Liver (tissue), 9 donors: ENCODE data around the gene PMM2. TPM values are rescaled to one million over a fixed set of nuclear protein-coding genes. Genes with fewer than 3 reads are reported as not detected.

ENCODE experiments used
- DNase-seq: peaks from one replicate; pipeline ENCODE4 v3.0.0-alpha.2; 2017; ENCODE audit warnings: low spot score
- H3K27ac ChIP-seq, 2 donors: one replicate each; pipeline ENCODE4 v1.7.0; 2013; ENCODE audit warnings: inconsistent platforms in 2 of 2, low read length in 2 of 2, control low read depth in 1 of 2, low read depth in 1 of 2, mild to moderate bottlenecking in 1 of 2
- H3K27me3 ChIP-seq, 4 donors: one replicate each; pipeline versions ENCODE4 v1.6.1 to v1.7.0; 2013; ENCODE audit warnings: low read length in 3 of 4, inconsistent platforms in 1 of 4, mild to moderate bottlenecking in 1 of 4, moderate library complexity in 1 of 4; ENCODE audit not compliant: control insufficient read depth in 4 of 4, insufficient read depth in 4 of 4
- H3K36me3 ChIP-seq, 4 donors: one replicate each; pipeline versions ENCODE4 v1.6.1 to v1.7.0; 2013; ENCODE audit warnings: low read length in 3 of 4, mild to moderate bottlenecking in 3 of 4, low read depth in 1 of 4, moderate library complexity in 1 of 4; ENCODE audit not compliant: control insufficient read depth in 4 of 4, insufficient read depth in 3 of 4
- H3K4me1 ChIP-seq, 4 donors: one replicate each; pipeline versions ENCODE4 v1.6.1 to v1.7.0; 2013; ENCODE audit warnings: low read length in 3 of 4, mild to moderate bottlenecking in 3 of 4, moderate library complexity in 1 of 4; ENCODE audit not compliant: control insufficient read depth in 4 of 4, insufficient read depth in 4 of 4
- H3K4me3 ChIP-seq, 3 donors: one replicate each; pipeline versions ENCODE4 v1.6.1 to v1.7.0; 2013; ENCODE audit warnings: low read length in 3 of 3, control low read depth in 1 of 3, low read depth in 1 of 3, mild to moderate bottlenecking in 1 of 3
- H3K9ac ChIP-seq, 2 donors: one replicate each; pipeline ENCODE4 v1.7.0; 2013; ENCODE audit warnings: low read length in 2 of 2, mild to moderate bottlenecking in 2 of 2, moderate library complexity in 2 of 2, control low read depth in 1 of 2, low read depth in 1 of 2
- H3K9me3 ChIP-seq, 4 donors: one replicate each; pipeline versions ENCODE4 v1.6.1 to v1.7.0; 2013; ENCODE audit warnings: low read length in 3 of 4; ENCODE audit not compliant: control insufficient read depth in 4 of 4
- ATF3 ChIP-seq: IDR thresholded peaks from 2 replicates; pipeline ENCODE4 v1.6.1; 2016; ENCODE audit warnings: antibody characterized with exemption
- CTCF ChIP-seq: fragments of 150-350 bp; IDR thresholded peaks from 2 replicates; pipeline ENCODE4 v1.5.1; 2017; ENCODE audit warnings: improper control_type of control experiment, low read depth, low read length; ENCODE audit not compliant: missing input control
- EGR1 ChIP-seq, 2 donors: IDR thresholded peaks; 2 replicates each; pipeline ENCODE4 v1.6.1; 2016 to 2018; ENCODE audit warnings: antibody characterized with exemption in 2 of 2, low read depth in 2 of 2
- FOXA2 ChIP-seq: IDR thresholded peaks from 2 replicates; pipeline ENCODE4 v1.6.1; 2016; ENCODE audit warnings: antibody characterized with exemption
- GABPA ChIP-seq, 2 donors: IDR thresholded peaks in 1 of 2; conservative IDR thresholded peaks in 1 of 2; 2 replicates each; pipeline ENCODE4 v1.6.1; 2016; ENCODE audit warnings: antibody characterized with exemption in 2 of 2, mild to moderate bottlenecking in 1 of 2, moderate library complexity in 1 of 2
- HNF4G ChIP-seq: IDR thresholded peaks from 2 replicates; pipeline ENCODE4 v1.6.1; 2016; ENCODE audit warnings: antibody characterized with exemption
- JUND ChIP-seq, 2 donors: IDR thresholded peaks; 2 replicates each; pipeline ENCODE4 v1.6.1; 2016; ENCODE audit warnings: antibody characterized with exemption in 2 of 2
- MAX ChIP-seq: IDR thresholded peaks from 2 replicates; pipeline ENCODE4 v1.6.1; 2016; ENCODE audit warnings: antibody characterized with exemption
- NR2F2 ChIP-seq: IDR thresholded peaks from 2 replicates; pipeline ENCODE4 v1.6.1; 2016; ENCODE audit warnings: antibody characterized with exemption
- RAD21 ChIP-seq, 2 donors: IDR thresholded peaks; 2 replicates each; pipeline ENCODE4 v1.6.1; 2016; ENCODE audit warnings: antibody characterized with exemption in 2 of 2, mild to moderate bottlenecking in 2 of 2
- REST ChIP-seq: IDR thresholded peaks from 2 replicates; pipeline ENCODE4 v1.6.1; 2016; ENCODE audit warnings: antibody characterized with exemption, mild to moderate bottlenecking
- SP1 ChIP-seq: IDR thresholded peaks from 2 replicates; pipeline ENCODE4 v1.6.1; 2018; ENCODE audit warnings: antibody characterized with exemption, mild to moderate bottlenecking
- TAF1 ChIP-seq: conservative IDR thresholded peaks from 2 replicates; pipeline ENCODE4 v1.6.1; 2016; ENCODE audit warnings: antibody characterized with exemption, mild to moderate bottlenecking
- YY1 ChIP-seq: IDR thresholded peaks from 2 replicates; pipeline ENCODE4 v1.6.1; 2016; ENCODE audit warnings: antibody characterized with exemption, mild to moderate bottlenecking
- ZBTB33 ChIP-seq: IDR thresholded peaks from 2 replicates; pipeline ENCODE4 v1.6.1; 2016; ENCODE audit warnings: antibody characterized with exemption
- WGBS: extraction: QIAGEN DNeasy Blood & Tissue Kit; methylation state at CpG from one replicate; pipeline ENCODE4 v1.1.7; 2013; 5-methylcytosine and 5-hydroxymethylcytosine counted together
- polyA plus RNA-seq, 2 donors: library from polyadenylated mRNA; stranded (reverse) in 1 of 2; unstranded in 1 of 2; fragments of 200-250 nt in 1 of 2; fragments of >200 nt in 1 of 2; fragmentation: Nextera tagmentation in 1 of 2; extraction: Ambion mirVana in 1 of 2; gene quantifications; one replicate each; pipeline versions ENCODE4 v1.2.1 to v1.2.3, GENCODE V29; 2013 to 2015
- total RNA-seq, 2 donors: library from RNA; depleted of rRNA; stranded (reverse); fragments of >200 nt; gene quantifications; one replicate each; pipeline ENCODE4 v1.2.3, GENCODE V29; 2014
- donor health status: healthy.
- donor health status: healthy.
- donor health status: healthy.
- donor health status: healthy.
- donor health status: healthy.

PMM2 gene
- total and polyA plus RNA-seq, 4 donors: 6.8 to 38.9 (median 30.0) TPM

GRCh38 chr16:8758022-8758421 lies 39.6 kb upstream of the PMM2 start:
- Histone ChIP-seq H3K36me3 (peaks cover 2 to 57% (median 28%) of the 10 kb centered on the region in 4 donors), H3K4me1 (no peaks in the 10 kb centered on the region), H3K27me3 (no peaks in the 10 kb centered on the region), H3K9me3 (no peaks in the 10 kb centered on the region), H3K4me3 (no peak overlapping the region), H3K27ac (no peak overlapping the region), H3K9ac (no peak overlapping the region)
- TF ChIP-seq JUND (IDR thresholded peaks at IDR 0.05) (no peak), RAD21 (IDR thresholded peaks at IDR 0.05) (no peak), GABPA (IDR thresholded peaks at IDR 0.05 in 1 of 2, conservative IDR thresholded peaks at IDR 0.05 in 1 of 2) (no peak), ZBTB33 (no peak), SP1 (no peak), ATF3 (no peak), MAX (no peak), CTCF (no peak), NR2F2 (no peak), REST (no peak), YY1 (no peak), TAF1 (no peak), EGR1 (IDR thresholded peaks at IDR 0.05; ENCODE audit: low read depth in 2 of 2) (no peak), HNF4G (no peak)
- DNase-seq: no peak
- 94% methylated on average over 6 of the region's 6 CpGs for WGBS

- DNase-seq: no peak
- no peak for TF ChIP-seq TAF1
- TF ChIP-seq NR2F2: no peak
- TF ChIP-seq FOXA2: no peak
- no peak for TF ChIP-seq GABPA (IDR thresholded peaks at IDR 0.05 in 1 of 2, conservative IDR thresholded peaks at IDR 0.05 in 1 of 2)
- TF ChIP-seq SP1: no peak
- no peak for TF ChIP-seq ZBTB33
- H3K27me3 ChIP-seq: no peaks in the 10 kb centered on the region
- H3K4me3 ChIP-seq: no peak overlapping the region
- H3K27ac ChIP-seq: no peak overlapping the region
- WGBS: 84% methylated on average over 10 of the region's 10 CpGs
- H3K36me3 ChIP-seq: peaks cover 2 to 60% (median 31%) of the 10 kb centered on the region in 4 donors
- no peaks in the 10 kb centered on the region for H3K4me1 ChIP-seq
- no peaks in the 10 kb centered on the region for H3K9me3 ChIP-seq
- no peak overlapping the region for H3K9ac ChIP-seq
Measured at GRCh38 chr16:8760021-8760420, 37.6 kb upstream of the PMM2 start.
